Astrocyte (in vitro differentiated cells and primary cell): ENCODE results near the gene CMTM4.
"Not testable (repeated sequence)": the region's sequence is repeated elsewhere in the genome, so short reads cannot be mapped to it uniquely, and the experiment has no call there.

Experiments used
- CTCF ChIP-seq: IDR thresholded peaks from 2 replicates; pipeline ENCODE4 v1.5.1; 2011; ENCODE audit warnings: low read depth, mild to moderate bottlenecking, inconsistent platforms, low read length, moderate library complexity; ENCODE audit not compliant: insufficient read depth
- EZH2 ChIP-seq: IDR thresholded peaks from 2 replicates; pipeline ENCODE4 v1.6.1; 2012; ENCODE audit warnings: mild to moderate bottlenecking, low read length, inconsistent platforms; ENCODE audit not compliant: insufficient read depth

- TF ChIP-seq CTCF, EZH2: not testable (repeated sequence)
Observed at GRCh38 chr16:66567270-66567669, 129.3 kb downstream of the CMTM4 start.
